H9 (cell line): ENCODE data around the gene LIPM. TPM values are rescaled to one million over a fixed set of nuclear protein-coding genes. Genes with fewer than 3 reads are reported as not detected.

Source experiments
- DNase-seq: peaks from one replicate; pipeline ENCODE4 v3.0.0-alpha.2; 2017
- H2AFZ ChIP-seq: one replicate; pipeline ENCODE4 v1.6.1; 2013; ENCODE audit warnings: mild to moderate bottlenecking, low read length, control low read depth, moderate library complexity
- H2AK5ac ChIP-seq: 2 replicates; pipeline ENCODE4 v1.6.1; 2013; ENCODE audit warnings: low read length, control low read depth, mixed read lengths; ENCODE audit not compliant: insufficient read length
- H2BK120ac ChIP-seq: one replicate; pipeline ENCODE4 v1.6.1; 2013; ENCODE audit warnings: low read depth, mild to moderate bottlenecking, low read length, control low read depth, inconsistent platforms; ENCODE audit not compliant: poor library complexity, severe bottlenecking
- H2BK12ac ChIP-seq: 2 replicates; pipeline ENCODE4 v1.6.1; 2013; ENCODE audit warnings: low read length, control low read depth, mixed read lengths, low read depth; ENCODE audit not compliant: insufficient read length
- H2BK15ac ChIP-seq: 2 replicates; pipeline ENCODE4 v1.6.1; 2013; ENCODE audit warnings: low read depth, low read length, control low read depth
- H2BK20ac ChIP-seq: one replicate; pipeline ENCODE4 v1.6.1; 2013; ENCODE audit warnings: low read depth, mild to moderate bottlenecking, low read length, control low read depth, inconsistent platforms; ENCODE audit not compliant: poor library complexity, severe bottlenecking
- H2BK5ac ChIP-seq: 2 replicates; pipeline ENCODE4 v1.6.1; 2013; ENCODE audit warnings: low read length, control low read depth, mixed read lengths; ENCODE audit not compliant: insufficient read length
- H3K14ac ChIP-seq: 2 replicates; pipeline ENCODE4 v1.6.1; 2013; ENCODE audit warnings: low read length, control low read depth; ENCODE audit not compliant: insufficient read depth
- H3K18ac ChIP-seq: 2 replicates; pipeline ENCODE4 v1.6.1; 2013; ENCODE audit warnings: low read depth, mild to moderate bottlenecking, mixed read lengths, low read length, control low read depth; ENCODE audit not compliant: insufficient read length
- H3K23ac ChIP-seq: 2 replicates; pipeline ENCODE4 v1.6.1; 2013; ENCODE audit warnings: low read length, control low read depth, mixed read lengths, low read depth; ENCODE audit not compliant: insufficient read length
- H3K23me2 ChIP-seq: 2 replicates; pipeline ENCODE4 v1.6.1; 2013; ENCODE audit warnings: low read depth, mild to moderate bottlenecking, mixed read lengths, low read length, control low read depth; ENCODE audit not compliant: insufficient read length, poor library complexity, severe bottlenecking
- H3K27ac ChIP-seq: 2 replicates; pipeline ENCODE4 v1.5.1; 2013; ENCODE audit warnings: low read length, control low read depth, mixed read lengths, low read depth; ENCODE audit not compliant: insufficient read length
- H3K27me3 ChIP-seq: 2 replicates; pipeline ENCODE4 v1.6.1; 2013; ENCODE audit warnings: low read length, control low read depth, inconsistent platforms; ENCODE audit not compliant: insufficient read depth
- H3K4ac ChIP-seq: 2 replicates; pipeline ENCODE4 v1.6.1; 2013; ENCODE audit warnings: low read depth, mild to moderate bottlenecking, control low read depth, inconsistent platforms, low read length, moderate library complexity
- H3K4me1 ChIP-seq: 2 replicates; pipeline ENCODE4 v1.6.1; 2013; ENCODE audit warnings: low read length, control low read depth, inconsistent platforms; ENCODE audit not compliant: insufficient read depth
- H3K4me2 ChIP-seq: 2 replicates; pipeline ENCODE4 v1.6.1; 2013; ENCODE audit warnings: low read length, control low read depth, mixed read lengths; ENCODE audit not compliant: insufficient read length, insufficient read depth
- H3K56ac ChIP-seq: 2 replicates; pipeline ENCODE4 v1.6.1; 2013; ENCODE audit warnings: low read depth, mild to moderate bottlenecking, mixed read lengths, low read length, control low read depth; ENCODE audit not compliant: insufficient read length
- H3K79me1 ChIP-seq: 2 replicates; pipeline ENCODE4 v1.6.1; 2013; ENCODE audit warnings: low read depth, mild to moderate bottlenecking, moderate library complexity, low read length, control low read depth, inconsistent platforms; ENCODE audit not compliant: insufficient read depth, poor library complexity, severe bottlenecking
- H3K79me2 ChIP-seq: 2 replicates; pipeline ENCODE4 v1.6.1; 2013; ENCODE audit warnings: low read length, control low read depth, inconsistent platforms; ENCODE audit not compliant: insufficient read depth
- H3K9ac ChIP-seq: 2 replicates; pipeline ENCODE4 v1.6.1; 2013; ENCODE audit warnings: low read length, control low read depth, mixed read lengths; ENCODE audit not compliant: insufficient read length; ENCODE audit errors: extremely low read depth
- H3K9me3 ChIP-seq: one replicate; pipeline ENCODE4 v1.6.1; 2013; ENCODE audit warnings: low read depth, low read length, inconsistent platforms; ENCODE audit not compliant: control insufficient read depth
- H3T11ph ChIP-seq: one replicate; pipeline ENCODE4 v1.6.1; 2013; ENCODE audit warnings: mild to moderate bottlenecking, low read length, control low read depth, inconsistent platforms
- H4K20me1 ChIP-seq: one replicate; pipeline ENCODE4 v1.6.1; 2013; ENCODE audit not compliant: control insufficient read depth, insufficient read length, insufficient read depth
- H4K5ac ChIP-seq: 2 replicates; pipeline ENCODE4 v1.6.1; 2013; ENCODE audit warnings: low read depth, mild to moderate bottlenecking, mixed read lengths, low read length, control low read depth; ENCODE audit not compliant: insufficient read length
- H4K8ac ChIP-seq: replicated peaks from 2 replicates; pipeline ENCODE4 v1.6.1; 2013; ENCODE audit warnings: low read length, control low read depth, mixed read lengths, low read depth; ENCODE audit not compliant: insufficient read length
- H4K91ac ChIP-seq: 2 replicates; pipeline ENCODE4 v1.6.1; 2013; ENCODE audit warnings: low read depth, mild to moderate bottlenecking, moderate library complexity, mixed read lengths, low read length, control low read depth; ENCODE audit not compliant: insufficient read length
- H3K27ac Mint-ChIP-seq, 3 experiments: 2 replicates in 2 of 3; 3 replicates in 1 of 3; pipeline ENCODE4 v1.8.0; 2020 to 2021; ENCODE audit warnings: mixed read lengths in 3 of 3, mild to moderate bottlenecking in 1 of 3, moderate library complexity in 1 of 3
- H3K27me3 Mint-ChIP-seq: 2 replicates; pipeline ENCODE4 v1.8.0; 2021; ENCODE audit warnings: low read depth, mild to moderate bottlenecking, moderate library complexity, mixed read lengths
- H3K36me3 Mint-ChIP-seq, 3 experiments: 2 replicates in 2 of 3; 3 replicates in 1 of 3; pipeline ENCODE4 v1.8.0; 2020 to 2021; ENCODE audit warnings: low read depth in 3 of 3, mixed read lengths in 3 of 3; ENCODE audit not compliant: insufficient read depth in 1 of 3
- H3K4me1 Mint-ChIP-seq, 2 experiments: 2 replicates each; pipeline ENCODE4 v1.8.0; 2020; ENCODE audit warnings: mixed read lengths in 2 of 2
- H3K4me3 Mint-ChIP-seq, 2 experiments: 2 replicates in 1 of 2; 3 replicates in 1 of 2; pipeline ENCODE4 v1.8.0; 2020 to 2021; ENCODE audit warnings: mild to moderate bottlenecking in 2 of 2, mixed read lengths in 2 of 2, moderate library complexity in 1 of 2
- H3K9me3 Mint-ChIP-seq, 2 experiments: 2 replicates in 1 of 2; 3 replicates in 1 of 2; pipeline ENCODE4 v1.8.0; 2020; ENCODE audit warnings: mild to moderate bottlenecking in 2 of 2, mixed read lengths in 2 of 2, moderate library complexity in 1 of 2
- WGBS: extraction: QIAGEN DNeasy Blood & Tissue Kit; methylation state at CpG from one replicate; pipeline ENCODE4 v1.1.7; 2013; ENCODE audit warnings: missing lambda C conversion rate, low lambda C conversion rate, mixed read lengths; ENCODE audit not compliant: insufficient read length; ENCODE audit errors: extremely low coverage; 5-methylcytosine and 5-hydroxymethylcytosine counted together
- total RNA-seq: library from RNA; stranded (reverse); gene quantifications from 2 replicates; pipeline ENCODE4 v1.2.1, GENCODE V29; 2021
- TF ChIP-seq, protein P1 (sequence below): fragments of 200-600 bp; sonication (generic); conservative IDR thresholded peaks from 3 replicates; pipeline ENCODE4 v1.8.0; 2021; ENCODE audit warnings: antibody characterized with exemption, mild to moderate bottlenecking

Gene LIPM
- total RNA-seq, 1 experiment from 2014 or later: not detected

GRCh38 chr10:88810196-88810961, 7.8 kb downstream of the LIPM start:
- H3K4me2 ChIP-seq: no peak overlapping the region
- Mint-ChIP-seq H3K4me3 (no peak overlapping the region), H3K27ac (0 out of 7 replicates have a peak overlapping the region, but pooled peaks of 1 of the 3 experiments have one; percentile 15), H3K4me1 (peaks cover 0 to 2% of the 10 kb centered on the region in 2 experiments; a peak in 3 of 4 replicates), H3K27me3 (no peaks in the 10 kb centered on the region; the same call in 1 of the 2 replicates), H3K9me3 (no peaks in the 10 kb centered on the region), H3K36me3 (no peaks in the 10 kb centered on the region)
- peak; percentile 38 for DNase-seq
- no CpG with 5 or more reads among the region's 5 CpGs for WGBS
- no peaks in the 10 kb centered on the region for H3K27me3 ChIP-seq
- no peaks in the 10 kb centered on the region for H3K79me1 ChIP-seq
- no peak overlapping the region for H4K8ac ChIP-seq
- H2BK15ac ChIP-seq: no peak overlapping the region
- no peak overlapping the region for H3K4ac ChIP-seq
- no peak overlapping the region for H3K14ac ChIP-seq
- no peaks in the 10 kb centered on the region for H3K4me1 ChIP-seq
- no peak overlapping the region for H3K56ac ChIP-seq
- H4K5ac ChIP-seq: no peak overlapping the region
- no peak overlapping the region for H2BK120ac ChIP-seq
- no peak overlapping the region for H3K18ac ChIP-seq
- H3K23me2 ChIP-seq: no peaks in the 10 kb centered on the region
- no peaks in the 10 kb centered on the region for H4K20me1 ChIP-seq
- H4K91ac ChIP-seq: no peak overlapping the region
- H2AK5ac ChIP-seq: no peak overlapping the region
- H3T11ph ChIP-seq: no peak overlapping the region
- H2BK20ac ChIP-seq: no peak overlapping the region
- TF ChIP-seq, protein P1, sequence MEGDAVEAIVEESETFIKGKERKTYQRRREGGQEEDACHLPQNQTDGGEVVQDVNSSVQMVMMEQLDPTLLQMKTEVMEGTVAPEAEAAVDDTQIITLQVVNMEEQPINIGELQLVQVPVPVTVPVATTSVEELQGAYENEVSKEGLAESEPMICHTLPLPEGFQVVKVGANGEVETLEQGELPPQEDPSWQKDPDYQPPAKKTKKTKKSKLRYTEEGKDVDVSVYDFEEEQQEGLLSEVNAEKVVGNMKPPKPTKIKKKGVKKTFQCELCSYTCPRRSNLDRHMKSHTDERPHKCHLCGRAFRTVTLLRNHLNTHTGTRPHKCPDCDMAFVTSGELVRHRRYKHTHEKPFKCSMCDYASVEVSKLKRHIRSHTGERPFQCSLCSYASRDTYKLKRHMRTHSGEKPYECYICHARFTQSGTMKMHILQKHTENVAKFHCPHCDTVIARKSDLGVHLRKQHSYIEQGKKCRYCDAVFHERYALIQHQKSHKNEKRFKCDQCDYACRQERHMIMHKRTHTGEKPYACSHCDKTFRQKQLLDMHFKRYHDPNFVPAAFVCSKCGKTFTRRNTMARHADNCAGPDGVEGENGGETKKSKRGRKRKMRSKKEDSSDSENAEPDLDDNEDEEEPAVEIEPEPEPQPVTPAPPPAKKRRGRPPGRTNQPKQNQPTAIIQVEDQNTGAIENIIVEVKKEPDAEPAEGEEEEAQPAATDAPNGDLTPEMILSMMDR: peak; percentile 84
- H2AFZ ChIP-seq: no peak overlapping the region
- no peak overlapping the region for H3K27ac ChIP-seq
- no peaks in the 10 kb centered on the region for H3K9me3 ChIP-seq
- no peak overlapping the region for H2BK5ac ChIP-seq
- no peak overlapping the region for H2BK12ac ChIP-seq
- H3K23ac ChIP-seq: no peak overlapping the region
- no peak overlapping the region for H3K9ac ChIP-seq
- no peaks in the 10 kb centered on the region for H3K79me2 ChIP-seq
